ENCODE results near the gene JAZF1. TPM values are rescaled to one million over a fixed set of nuclear protein-coding genes. Genes with fewer than 3 reads are reported as not detected.

Gene JAZF1
- total and polyA plus RNA-seq, 4 donors: 5.2 to 16.5 (median 10.7) TPM

GRCh38 chr7:28157076-28157745 is 23.4 kb downstream of the JAZF1 start:
- WGBS, 2 donors: 87 to 91% methylated on average over 6 of the region's 6 CpGs
- ATAC-seq (ENCODE audit: insufficient read depth, low FRiP score): no peak

GRCh38 chr7:28156401-28156800 is 24.2 kb downstream of the JAZF1 start:
- no peak for TF ChIP-seq CTCF (IDR thresholded peaks at IDR 0.05; ENCODE audit: control extremely low read depth, extremely low read depth)
- ATAC-seq (ENCODE audit: insufficient read depth, low FRiP score) (no peak), DNase-seq (no peak)
- Histone ChIP-seq H3K27ac (ENCODE audit: low read depth in 1 of 2, low read length in 1 of 2) (no peak overlapping the region), H3K27me3 (ENCODE audit: control insufficient read depth in 3 of 3, insufficient read depth in 3 of 3, low read length in 2 of 3) (no peaks in the 10 kb centered on the region), H3K36me3 (ENCODE audit: control insufficient read depth in 4 of 4, insufficient read depth in 4 of 4, low read length in 4 of 4) (no peaks in the 10 kb centered on the region), H3K9me3 (ENCODE audit: control insufficient read depth in 4 of 4, insufficient read depth in 3 of 4, low read length in 3 of 4) (no peaks in the 10 kb centered on the region), H3K4me3 (no peak overlapping the region), H3K9ac (ENCODE audit: insufficient read depth in 1 of 2, low read length in 2 of 2) (no peak overlapping the region), H3K4me1 (ENCODE audit: control insufficient read depth in 5 of 5, insufficient read depth in 5 of 5, low read length in 5 of 5) (peaks cover 0 to 8% (median 4%) of the 10 kb centered on the region in 5 donors)
- WGBS, 2 donors: 72 to 99% methylated on average over 4 of the region's 4 CpGs

More at GRCh38 chr7:28157076-28157745, 23.4 kb downstream of the JAZF1 start:
- TF ChIP-seq CTCF (IDR thresholded peaks at IDR 0.05; ENCODE audit: control extremely low read depth, extremely low read depth): no peak
- no peak overlapping the region for H3K27ac ChIP-seq (ENCODE audit: low read depth in 1 of 2, low read length in 1 of 2)
- H3K4me3 ChIP-seq: no peak overlapping the region
- no peak for DNase-seq
- peaks cover 0 to 8% (median 4%) of the 10 kb centered on the region in 5 donors for H3K4me1 ChIP-seq (ENCODE audit: control insufficient read depth in 5 of 5, insufficient read depth in 5 of 5, low read length in 5 of 5)
- no peaks in the 10 kb centered on the region for H3K36me3 ChIP-seq (ENCODE audit: control insufficient read depth in 4 of 4, insufficient read depth in 4 of 4, low read length in 4 of 4)
- no peaks in the 10 kb centered on the region for H3K9me3 ChIP-seq (ENCODE audit: control insufficient read depth in 4 of 4, insufficient read depth in 3 of 4, low read length in 3 of 4)
- no peaks in the 10 kb centered on the region for H3K27me3 ChIP-seq (ENCODE audit: control insufficient read depth in 3 of 3, insufficient read depth in 3 of 3, low read length in 2 of 3)
- H3K9ac ChIP-seq (ENCODE audit: insufficient read depth in 1 of 2, low read length in 2 of 2): no peak overlapping the region

GRCh38 chr7:28155964-28156363 is 24.6 kb downstream of the JAZF1 start:
- H3K4me3 ChIP-seq: no peak overlapping the region
- peaks cover 0 to 8% (median 4%) of the 10 kb centered on the region in 5 donors for H3K4me1 ChIP-seq (ENCODE audit: control insufficient read depth in 5 of 5, insufficient read depth in 5 of 5, low read length in 5 of 5)
- no peaks in the 10 kb centered on the region for H3K36me3 ChIP-seq (ENCODE audit: control insufficient read depth in 4 of 4, insufficient read depth in 4 of 4, low read length in 4 of 4)
- no peaks in the 10 kb centered on the region for H3K27me3 ChIP-seq (ENCODE audit: control insufficient read depth in 3 of 3, insufficient read depth in 3 of 3, low read length in 2 of 3)
- no peaks in the 10 kb centered on the region for H3K9me3 ChIP-seq (ENCODE audit: control insufficient read depth in 4 of 4, insufficient read depth in 3 of 4, low read length in 3 of 4)
- H3K27ac ChIP-seq (ENCODE audit: low read depth in 1 of 2, low read length in 1 of 2): no peak overlapping the region
- H3K9ac ChIP-seq (ENCODE audit: insufficient read depth in 1 of 2, low read length in 2 of 2): no peak overlapping the region
- no peak for DNase-seq
- WGBS, 2 donors: 50 to 73% methylated on average over 3 of the region's 3 CpGs
- no peak for ATAC-seq (ENCODE audit: insufficient read depth, low FRiP score)
- TF ChIP-seq CTCF (IDR thresholded peaks at IDR 0.05; ENCODE audit: control extremely low read depth, extremely low read depth): no peak

Data from lung (tissue), 12 donors.